ENCODE results near the gene FIZ1.
"Not testable (repeated sequence)": the region's sequence is repeated elsewhere in the genome, so short reads cannot be mapped to it uniquely, and the experiment has no call there.

The FIZ1 gene

DNA sequence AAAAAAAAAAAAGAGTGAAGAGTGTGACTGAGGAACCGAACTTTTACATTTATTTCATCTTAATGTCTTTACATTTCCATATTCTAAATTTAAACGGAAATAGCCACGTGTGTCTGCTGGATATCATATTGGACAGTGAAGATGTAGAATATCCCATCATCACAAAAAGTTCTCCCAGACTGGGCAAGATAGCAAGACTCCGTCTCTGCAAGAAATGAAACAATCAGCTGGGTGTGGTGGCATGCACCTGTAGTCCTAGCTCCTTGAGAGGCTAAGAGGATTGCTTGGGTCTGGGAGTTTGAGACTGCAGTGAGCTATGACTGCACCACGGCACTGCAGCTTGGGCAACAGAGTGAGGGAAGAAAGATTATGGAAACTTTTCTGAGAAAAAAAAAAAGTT lies 22.6 kb downstream of the FIZ1 start:
- no peak for DNase-seq (ENCODE audit: low read depth)

DNA sequence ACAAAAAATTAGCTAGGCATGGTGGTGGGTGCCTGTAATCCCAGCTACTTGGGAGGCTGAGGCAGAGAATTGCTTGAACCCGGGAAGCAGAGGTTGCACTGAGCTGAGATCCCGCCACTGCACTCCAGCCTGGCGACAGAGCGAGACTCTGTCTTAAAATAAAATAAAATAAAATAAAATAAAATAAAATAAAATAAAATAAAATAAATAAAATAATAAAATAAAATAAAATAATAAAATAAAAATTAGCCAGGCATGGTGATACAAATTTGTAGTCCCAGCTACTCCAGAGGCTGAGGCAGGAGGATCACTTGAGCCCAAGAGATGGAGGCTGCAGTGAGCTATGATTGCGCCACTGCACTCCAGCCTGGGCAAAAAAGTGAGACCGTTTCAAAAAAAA lies 25.4 kb downstream of the FIZ1 start:
- DNase-seq (ENCODE audit: low read depth): not testable (repeated sequence)

GRCh38 chr19:55569477-55569876 lies 29.8 kb downstream of the FIZ1 start:
- DNase-seq (ENCODE audit: low read depth): not testable (repeated sequence)

DNA sequence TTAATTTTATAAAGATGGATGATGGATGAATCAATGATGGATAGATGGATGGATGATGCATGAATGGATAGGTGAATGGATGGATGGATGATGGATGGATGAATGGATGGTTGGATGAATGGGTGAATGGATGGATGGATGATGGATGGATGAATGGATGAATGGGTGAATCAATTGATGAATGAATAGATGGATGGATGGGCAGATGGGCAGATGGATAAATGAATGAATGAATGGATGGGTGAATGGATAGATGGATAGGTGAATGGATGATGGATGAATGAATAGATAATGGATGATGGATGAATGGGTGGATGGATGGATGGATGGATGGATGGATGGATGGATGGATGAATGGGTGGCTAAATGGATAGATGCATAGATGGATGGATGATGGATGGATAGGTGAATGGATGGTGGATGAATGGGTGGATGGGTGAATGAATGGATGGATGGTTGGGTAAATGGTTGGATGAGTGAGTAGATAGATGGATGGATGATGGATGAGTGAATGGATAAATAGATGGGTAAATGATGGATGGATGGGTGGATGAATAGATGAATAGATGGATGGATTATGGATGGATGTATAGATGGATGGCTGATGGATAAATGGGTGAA lies 31.5 kb downstream of the FIZ1 start:
- no peak for DNase-seq (ENCODE audit: low read depth)

DNA sequence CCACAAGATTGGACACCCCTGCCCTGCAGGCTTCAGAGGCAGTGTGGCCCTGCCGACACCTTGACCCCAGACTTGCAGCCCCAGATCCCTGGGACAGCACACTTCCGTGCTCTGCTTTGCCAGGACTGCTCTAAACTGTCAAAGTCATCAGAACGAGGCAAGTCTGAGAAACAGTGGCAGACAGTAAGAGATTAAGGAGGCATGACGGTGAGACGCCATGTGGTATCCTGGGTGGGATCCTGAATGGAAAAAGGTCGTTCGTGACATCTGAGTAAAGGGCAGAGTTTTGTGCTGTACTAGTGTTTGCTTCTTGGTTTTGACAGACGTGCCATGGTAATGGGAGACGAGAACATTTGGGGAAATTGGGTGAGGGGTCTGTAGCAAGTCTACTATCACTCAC lies 32.5 kb downstream of the FIZ1 start:
- DNase-seq (ENCODE audit: low read depth): no peak

DNA sequence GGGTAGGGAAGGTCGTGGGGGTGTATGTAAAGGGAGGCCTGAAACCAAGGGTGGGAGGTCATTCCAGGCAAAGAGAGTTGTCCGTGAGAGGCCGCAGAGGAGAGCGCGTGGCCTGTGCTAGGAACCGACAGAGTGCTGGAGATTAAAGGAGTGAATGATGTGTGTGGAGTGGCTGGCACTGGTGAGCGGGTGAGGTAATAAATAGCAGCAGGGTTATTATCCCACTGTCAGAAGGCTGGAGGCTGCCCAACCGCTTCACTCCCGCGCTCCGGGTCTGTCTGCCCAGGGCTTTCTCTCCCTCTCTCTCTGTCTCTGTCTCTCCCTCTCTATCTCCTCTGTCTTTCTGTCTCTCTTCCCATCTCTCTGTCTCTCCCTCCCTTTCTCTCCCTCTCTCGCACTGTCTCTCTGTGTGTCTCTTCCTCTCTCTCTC lies 36.0 kb downstream of the FIZ1 start:
- no peak for DNase-seq (ENCODE audit: low read depth)

- DNase-seq (ENCODE audit: low read depth): no peak
These were observed 39.6 kb downstream of the FIZ1 start for GRCh38 chr19:55559684-55560083.

GRCh38 chr19:55554741-55555152 lies 44.6 kb downstream of the FIZ1 start:
- DNase-seq (ENCODE audit: low read depth): no peak

DNA sequence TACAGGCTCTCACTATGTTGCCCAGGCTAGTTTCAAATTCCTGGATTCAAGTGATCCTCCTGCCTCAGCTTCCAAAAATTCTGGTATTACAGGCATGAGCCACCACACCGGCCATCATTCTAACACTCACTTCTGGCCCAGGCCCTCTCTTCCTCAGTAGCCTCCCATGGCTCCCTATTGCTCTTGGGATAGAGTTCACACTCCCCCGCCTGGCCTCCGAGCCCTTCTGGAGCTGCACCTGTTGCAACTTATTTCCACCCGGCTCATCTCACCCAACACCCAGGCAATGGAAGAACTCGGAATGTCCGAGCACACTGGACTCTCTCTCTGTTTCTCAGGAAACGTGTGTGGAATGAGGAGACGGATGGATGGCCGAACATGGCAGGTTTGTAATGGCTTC lies 45.0 kb downstream of the FIZ1 start:
- DNase-seq (ENCODE audit: low read depth): no peak

- DNase-seq (ENCODE audit: low read depth): no peak
These were observed 45.8 kb downstream of the FIZ1 start for GRCh38 chr19:55553217-55554182.

GRCh38 chr19:55552620-55553019 lies 46.7 kb downstream of the FIZ1 start:
- no peak for DNase-seq (ENCODE audit: low read depth)

- no peak for DNase-seq (ENCODE audit: low read depth)
These were observed 47.1 kb downstream of the FIZ1 start for GRCh38 chr19:55552206-55552605.

GRCh38 chr19:55550321-55550650 lies 49.0 kb downstream of the FIZ1 start:
- no peak for DNase-seq (ENCODE audit: low read depth)

DNA sequence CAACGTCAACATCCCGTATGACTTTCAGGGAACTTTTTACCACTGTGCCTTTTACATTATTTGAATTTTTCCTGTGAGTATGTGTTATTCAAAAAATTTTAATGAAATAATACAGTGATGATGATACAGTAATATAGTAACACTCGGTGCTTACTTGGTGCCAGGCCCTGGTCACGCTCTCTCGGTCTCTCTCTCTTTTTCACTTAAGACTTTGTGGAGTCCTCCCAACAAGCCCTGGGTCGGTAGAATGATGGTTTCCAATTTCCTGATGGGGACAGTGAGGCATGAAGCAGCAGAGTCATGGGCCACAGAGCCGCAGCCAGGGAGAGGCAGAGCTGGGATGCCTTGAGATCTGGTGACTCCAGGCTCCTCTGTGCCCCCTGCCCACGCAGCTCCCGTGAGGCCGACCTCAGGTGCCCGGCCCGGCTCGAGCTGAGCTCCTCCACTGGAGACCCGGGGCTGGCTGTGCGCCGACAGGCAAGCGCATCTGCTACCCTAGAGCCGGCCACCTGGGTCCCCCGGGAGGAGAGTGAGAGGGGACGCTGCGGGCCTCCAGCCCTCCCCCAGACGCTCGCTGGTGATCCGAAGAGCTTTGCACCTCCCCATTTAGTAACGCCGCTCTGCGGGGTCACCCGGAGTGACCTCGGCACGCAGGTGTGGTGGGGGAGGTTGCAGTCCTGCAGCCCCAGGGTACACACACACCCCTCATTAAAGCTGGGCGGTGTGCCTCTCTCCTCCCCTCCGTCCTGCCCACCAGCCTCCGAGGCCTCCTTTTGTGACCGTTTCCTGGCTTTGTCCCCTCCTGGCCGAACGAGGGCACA lies 49.6 kb downstream of the FIZ1 start:
- DNase-seq (ENCODE audit: low read depth): no peak

DNA sequence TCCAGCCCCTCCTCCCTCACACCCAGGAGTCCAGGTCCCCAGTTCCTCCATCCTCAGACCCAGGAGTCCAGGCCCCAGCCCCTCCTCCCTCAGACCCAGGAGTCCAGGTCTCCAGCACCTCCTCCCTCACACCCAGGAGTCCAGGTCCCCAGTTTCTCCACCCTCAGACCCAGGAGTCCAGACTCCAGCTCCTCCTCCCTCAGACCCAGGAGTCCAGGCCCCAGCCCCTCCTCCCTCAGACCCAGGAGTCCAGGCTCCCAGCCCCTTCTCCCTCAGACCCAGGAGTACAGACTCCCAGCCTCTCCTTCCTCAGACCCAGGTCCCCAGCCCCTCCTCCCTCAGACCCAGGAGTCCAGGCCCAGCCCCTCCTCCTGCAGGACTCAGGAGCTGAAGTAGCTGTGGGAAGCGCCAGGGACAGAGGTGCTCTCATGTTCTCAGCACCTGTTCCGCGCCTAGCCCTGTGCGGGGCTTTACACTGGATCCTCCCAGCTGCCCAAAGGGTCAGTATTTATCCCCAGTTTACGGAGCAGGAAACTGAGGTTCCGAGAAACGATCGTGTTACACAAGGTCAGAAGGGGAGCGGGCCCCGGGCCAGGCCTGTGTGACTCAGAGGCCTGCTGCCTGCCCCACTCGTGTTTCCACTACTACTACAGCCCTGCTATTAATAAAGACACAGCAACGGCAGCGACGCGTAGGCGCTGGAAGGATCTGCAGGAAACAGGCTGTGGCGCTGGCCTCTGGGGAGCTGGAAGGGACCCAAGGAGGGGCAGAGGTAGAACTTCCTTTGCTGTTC lies 52.3 kb downstream of the FIZ1 start:
- DNase-seq (ENCODE audit: low read depth): no peak

GRCh38 chr19:55546011-55546410 lies 53.3 kb downstream of the FIZ1 start:
- DNase-seq (ENCODE audit: low read depth): no peak

GRCh38 chr19:55545443-55545842 lies 53.9 kb downstream of the FIZ1 start, which contains the start of gene SBK3:
SBK3 (minus strand) TSS chr19:55545543; CDS start chr19:55545543, 0 bp downstream.
- no peak for DNase-seq (ENCODE audit: low read depth)

DNA sequence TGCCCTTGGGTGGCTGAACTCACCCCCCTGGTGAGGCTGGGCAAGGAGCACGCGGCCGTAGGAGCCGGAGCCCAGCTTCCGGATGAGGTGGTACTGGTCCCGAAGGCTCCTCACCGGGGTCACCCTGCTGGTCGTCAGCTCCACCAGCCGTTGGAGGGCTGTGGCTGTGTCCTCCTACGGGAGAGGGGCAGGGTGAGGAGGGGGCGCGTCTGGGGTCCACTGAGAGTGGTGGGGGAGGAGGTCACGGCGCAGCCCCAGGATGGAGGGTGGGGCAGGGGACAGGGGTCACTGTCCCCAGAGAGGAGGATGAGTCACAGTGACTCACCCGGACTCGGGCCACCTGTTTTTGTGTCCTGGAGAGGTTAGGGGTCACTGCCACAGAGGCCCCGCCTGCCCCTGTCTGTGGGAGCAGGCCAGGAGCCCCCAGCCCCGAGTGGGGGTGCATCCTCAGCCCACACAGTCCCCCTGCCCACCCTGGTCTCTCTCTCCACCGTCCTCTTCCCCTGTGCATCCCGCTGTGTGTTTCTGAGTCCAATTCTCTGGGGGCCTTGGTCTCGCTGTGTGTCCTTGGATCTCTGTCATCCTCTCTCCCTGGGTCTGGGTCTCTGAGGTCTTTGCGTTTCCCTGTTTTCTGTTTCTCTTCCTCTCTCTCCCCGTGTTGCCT lies 54.4 kb downstream of the FIZ1 start:
- no peak for DNase-seq (ENCODE audit: low read depth)

GRCh38 chr19:55544014-55544413 lies 55.3 kb downstream of the FIZ1 start:
- DNase-seq (ENCODE audit: low read depth): no peak

DNA sequence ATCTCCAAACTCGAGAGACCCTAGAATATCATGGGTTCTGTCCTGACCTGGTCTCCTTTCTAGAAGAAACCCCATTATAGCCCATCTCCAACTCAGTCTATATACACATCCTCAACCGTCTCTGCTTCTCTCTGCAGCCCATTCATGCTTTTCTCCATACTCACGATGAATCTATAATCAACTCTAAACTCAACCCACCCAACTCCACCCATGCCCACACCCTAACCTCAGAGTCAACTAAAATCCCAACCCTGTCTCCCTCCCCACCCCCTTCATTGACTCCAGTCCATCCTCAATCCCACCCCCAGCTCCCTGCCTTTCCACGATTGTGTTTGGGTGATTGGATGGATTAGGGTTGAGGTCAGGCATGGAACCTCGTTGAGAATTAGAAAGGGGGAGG lies 55.8 kb downstream of the FIZ1 start:
- DNase-seq (ENCODE audit: low read depth): no peak

- no peak for DNase-seq (ENCODE audit: low read depth)
These were observed 56.9 kb downstream of the FIZ1 start for GRCh38 chr19:55542292-55542855.
